ENCODE results near the gene GYS1.

DNA sequence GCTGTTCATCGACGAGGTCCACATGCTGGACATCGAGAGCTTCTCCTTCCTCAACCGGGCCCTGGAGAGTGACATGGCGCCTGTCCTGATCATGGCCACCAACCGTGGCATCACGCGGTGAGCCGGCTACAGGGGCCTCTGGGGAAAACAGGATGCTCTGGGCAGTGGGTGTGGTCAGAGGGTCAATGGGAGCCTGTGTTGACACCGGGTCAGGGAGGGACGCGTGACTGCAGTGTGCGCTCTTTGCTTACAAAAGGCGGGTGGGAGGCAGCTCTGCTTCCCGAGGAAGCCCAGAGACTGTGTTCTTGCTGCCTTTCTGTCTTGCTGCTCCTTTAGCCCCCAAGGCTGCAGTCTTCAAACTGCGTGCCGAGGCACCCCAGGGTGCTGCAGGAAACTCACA, 18.1 kb upstream of the GYS1 start:
- no peak for TF ChIP-seq EZH2 (IDR thresholded peaks at IDR 0.05; ENCODE audit: low read length, missing control alignments)
- TF ChIP-seq, protein P1, sequence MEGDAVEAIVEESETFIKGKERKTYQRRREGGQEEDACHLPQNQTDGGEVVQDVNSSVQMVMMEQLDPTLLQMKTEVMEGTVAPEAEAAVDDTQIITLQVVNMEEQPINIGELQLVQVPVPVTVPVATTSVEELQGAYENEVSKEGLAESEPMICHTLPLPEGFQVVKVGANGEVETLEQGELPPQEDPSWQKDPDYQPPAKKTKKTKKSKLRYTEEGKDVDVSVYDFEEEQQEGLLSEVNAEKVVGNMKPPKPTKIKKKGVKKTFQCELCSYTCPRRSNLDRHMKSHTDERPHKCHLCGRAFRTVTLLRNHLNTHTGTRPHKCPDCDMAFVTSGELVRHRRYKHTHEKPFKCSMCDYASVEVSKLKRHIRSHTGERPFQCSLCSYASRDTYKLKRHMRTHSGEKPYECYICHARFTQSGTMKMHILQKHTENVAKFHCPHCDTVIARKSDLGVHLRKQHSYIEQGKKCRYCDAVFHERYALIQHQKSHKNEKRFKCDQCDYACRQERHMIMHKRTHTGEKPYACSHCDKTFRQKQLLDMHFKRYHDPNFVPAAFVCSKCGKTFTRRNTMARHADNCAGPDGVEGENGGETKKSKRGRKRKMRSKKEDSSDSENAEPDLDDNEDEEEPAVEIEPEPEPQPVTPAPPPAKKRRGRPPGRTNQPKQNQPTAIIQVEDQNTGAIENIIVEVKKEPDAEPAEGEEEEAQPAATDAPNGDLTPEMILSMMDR (conservative IDR thresholded peaks at IDR 0.05 in 1 of 2, IDR thresholded peaks at IDR 0.05 in 1 of 2; ENCODE audit: low read depth in 1 of 2, low read length in 2 of 2) = no peak

Measured in fibroblast of lung (primary cell).